ENCODE data around the gene RGS17. TPM values are rescaled to one million over a fixed set of nuclear protein-coding genes. Genes with fewer than 3 reads are reported as not detected.

The RGS17 gene
- total RNA-seq, 4 donors from 2014 or later = 0.55 to 0.79 TPM; not detected in 2

- no peak overlapping the region for H3K4me3 ChIP-seq
- intact Hi-C loops (cut with DNase I; ENCODE audit: low total_unique reads) = no loop called here
- 54 to 63% methylated on average over 1 of the region's 1 CpG for WGBS, 2 donors (ENCODE audit: low coverage in 1 of 2)
- no peaks in the 10 kb centered on the region for H3K36me3 ChIP-seq
- H3K27me3 ChIP-seq = no peaks in the 10 kb centered on the region
- H3K4me1 ChIP-seq = no peaks in the 10 kb centered on the region
- H3K9me3 ChIP-seq = no peaks in the 10 kb centered on the region
- H3K27ac ChIP-seq = no peak overlapping the region
- DNase-seq = no peak
- in situ Hi-C loops (cut with MboI; ENCODE audit: low pct_ligation_motif_present in 1 of 4, low pct_unique_long_range_greater_than_20kb in 1 of 4, low sequenced_read_pairs in 3 of 4) = no loop called here
- TF ChIP-seq POLR2A (IDR thresholded peaks at IDR 0.05) (no peak), EP300 (IDR thresholded peaks at IDR 0.05; ENCODE audit: low read depth) (no peak), CTCF (IDR thresholded peaks at IDR 0.05) (no peak), POLR2AphosphoS5 (IDR thresholded peaks at IDR 0.05) (no peak)
These were observed 34.3 kb downstream of the RGS17 start for GRCh38 chr6:153096792-153097191.

- no peak for DNase-seq
- intact Hi-C loops (cut with DNase I; ENCODE audit: low total_unique reads) = no loop called here
- 22 to 41% methylated on average over 3 to 4 of the region's 4 CpGs for WGBS, 2 donors (ENCODE audit: low coverage in 1 of 2)
- H3K27ac ChIP-seq = peak overlapping the region in 1 of 4 donors; percentile 16
- no peaks in the 10 kb centered on the region for H3K27me3 ChIP-seq
- no peaks in the 10 kb centered on the region for H3K9me3 ChIP-seq
- in situ Hi-C loops (cut with MboI; ENCODE audit: low pct_ligation_motif_present in 1 of 4, low pct_unique_long_range_greater_than_20kb in 1 of 4, low sequenced_read_pairs in 3 of 4) = no loop called here
- no peaks in the 10 kb centered on the region for H3K4me1 ChIP-seq
- H3K4me3 ChIP-seq = no peak overlapping the region
- TF ChIP-seq POLR2A (IDR thresholded peaks at IDR 0.05) (no peak), CTCF (IDR thresholded peaks at IDR 0.05) (no peak), EP300 (IDR thresholded peaks at IDR 0.05; ENCODE audit: low read depth) (no peak), POLR2AphosphoS5 (IDR thresholded peaks at IDR 0.05) (no peak)
- no peaks in the 10 kb centered on the region for H3K36me3 ChIP-seq
These were observed 35.1 kb downstream of the RGS17 start for GRCh38 chr6:153096031-153096430.

GRCh38 chr6:153092082-153093013, 38.7 kb downstream of the RGS17 start:
- TF ChIP-seq CTCF (IDR thresholded peaks at IDR 0.05) (no peak), EP300 (IDR thresholded peaks at IDR 0.05; ENCODE audit: low read depth) (no peak), POLR2A (IDR thresholded peaks at IDR 0.05) (no peak), POLR2AphosphoS5 (IDR thresholded peaks at IDR 0.05) (no peak)
- Histone ChIP-seq H3K36me3 (no peaks in the 10 kb centered on the region), H3K27ac (peak overlapping the region in 2 of 4 donors; percentile 40 to 43), H3K9me3 (no peaks in the 10 kb centered on the region), H3K4me3 (no peak overlapping the region), H3K4me1 (no peaks in the 10 kb centered on the region), H3K27me3 (no peaks in the 10 kb centered on the region)
- DNase-seq = no peak
- WGBS, 2 donors (ENCODE audit: low coverage in 1 of 2) = 56 to 57% methylated on average over 7 to 9 of the region's 9 CpGs
- in situ Hi-C loops (cut with MboI; ENCODE audit: low pct_ligation_motif_present in 1 of 4, low pct_unique_long_range_greater_than_20kb in 1 of 4, low sequenced_read_pairs in 3 of 4) (no loop called here), intact Hi-C loops (cut with DNase I; ENCODE audit: low total_unique reads) (no loop called here)

- 67 to 69% methylated on average over 7 to 8 of the region's 8 CpGs for WGBS, 2 donors (ENCODE audit: low coverage in 1 of 2)
- Histone ChIP-seq H3K4me3 (no peak overlapping the region), H3K9me3 (no peaks in the 10 kb centered on the region), H3K27ac (no peak overlapping the region), H3K36me3 (no peaks in the 10 kb centered on the region), H3K27me3 (no peaks in the 10 kb centered on the region), H3K4me1 (no peaks in the 10 kb centered on the region)
- in situ Hi-C loops (cut with MboI; ENCODE audit: low pct_ligation_motif_present in 1 of 4, low pct_unique_long_range_greater_than_20kb in 1 of 4, low sequenced_read_pairs in 3 of 4) (no loop called here), intact Hi-C loops (cut with DNase I; ENCODE audit: low total_unique reads) (no loop called here)
- TF ChIP-seq POLR2AphosphoS5 (IDR thresholded peaks at IDR 0.05) (no peak), POLR2A (IDR thresholded peaks at IDR 0.05) (no peak), EP300 (IDR thresholded peaks at IDR 0.05; ENCODE audit: low read depth) (no peak), CTCF (IDR thresholded peaks at IDR 0.05) (no peak)
- no peak for DNase-seq
These were observed 40.7 kb downstream of the RGS17 start for GRCh38 chr6:153090241-153090930.

All from transverse colon (tissue), 4 donors.